GM18909 (cell line): ENCODE data around the gene CD180.
A peak's percentile ranks its signal among the peaks of the same experiment; 100 is the strongest.

Experiments
- ATAC-seq: cut with Tn5 transposase; IDR thresholded peaks from one replicate; pipeline ENCODE4 v1.9.1; 2021; ENCODE audit warnings: mild to moderate bottlenecking; ENCODE audit not compliant: unreplicated experiment, poor library complexity

The CD180 gene

GRCh38 chr5:67214707-67215447 lies 18.3 kb upstream of the CD180 start:
- no peak for ATAC-seq

DNA sequence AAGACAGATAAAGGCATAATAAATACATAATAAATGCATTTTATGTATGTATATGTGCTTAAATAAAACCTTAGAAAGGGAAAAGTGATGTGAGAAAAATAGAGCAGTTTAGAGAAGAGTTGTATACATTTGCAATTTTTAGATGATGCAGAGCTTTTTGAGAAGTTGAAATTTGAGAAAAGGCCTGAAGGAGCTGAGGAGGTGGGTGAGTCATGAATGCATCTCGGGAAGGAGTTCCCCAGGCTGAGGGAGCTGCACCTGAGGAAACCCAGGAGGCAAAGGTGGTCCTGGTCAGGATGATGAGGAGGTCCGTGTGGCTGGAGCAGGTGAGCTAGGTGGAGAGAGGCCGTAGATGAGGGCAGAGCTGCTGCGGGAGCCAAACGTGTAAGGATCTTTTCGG lies 17.4 kb upstream of the CD180 start:
- no peak for ATAC-seq

GRCh38 chr5:67211926-67212325 lies 15.3 kb upstream of the CD180 start:
- ATAC-seq = no peak

GRCh38 chr5:67209141-67209771 lies 12.7 kb upstream of the CD180 start:
- ATAC-seq = peak; percentile 32

DNA sequence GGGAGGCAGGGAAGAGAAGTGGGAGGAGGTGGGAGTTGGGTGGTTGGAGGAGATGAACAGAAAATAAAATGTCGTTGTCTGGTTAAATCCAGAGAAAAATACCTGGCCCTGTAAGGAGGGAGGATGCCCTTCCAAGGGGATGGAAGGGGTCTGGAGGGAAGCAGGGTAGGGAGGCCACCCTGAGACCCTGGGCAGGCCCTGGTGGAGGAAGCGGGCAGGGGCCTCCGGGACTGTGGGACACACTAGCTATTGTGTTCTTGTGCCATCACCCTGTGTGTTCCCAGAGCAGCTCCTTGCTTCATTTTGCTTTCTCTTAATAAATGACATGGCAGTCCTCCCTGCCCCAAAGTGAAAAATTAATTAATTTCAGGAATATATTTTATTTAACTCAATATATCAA lies 11.8 kb upstream of the CD180 start:
- ATAC-seq = no peak

- peak; percentile 82 for ATAC-seq
Observed at GRCh38 chr5:67206929-67207328, 10.3 kb upstream of the CD180 start.

DNA sequence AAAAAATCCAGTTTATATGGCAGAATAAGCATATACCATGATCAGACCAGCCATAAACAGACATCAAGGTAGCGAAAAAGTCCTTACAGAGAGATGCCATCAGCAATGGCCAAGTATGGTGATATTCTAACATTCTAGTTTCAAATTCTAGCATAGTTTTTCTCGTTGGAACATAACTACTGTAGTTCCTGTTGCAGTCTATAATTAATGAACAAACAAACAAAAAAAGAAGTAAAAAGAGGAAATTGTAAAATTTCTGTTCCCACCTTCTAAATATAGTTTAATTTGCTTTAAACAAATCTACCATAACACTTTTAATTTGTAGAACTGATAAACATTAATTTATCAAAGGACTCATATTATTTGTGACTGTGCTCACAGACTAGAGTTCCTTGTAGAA lies 9.9 kb upstream of the CD180 start:
- ATAC-seq = peak; percentile 26

GRCh38 chr5:67205981-67206380 lies 9.4 kb upstream of the CD180 start:
- no peak for ATAC-seq

GRCh38 chr5:67204821-67205220 lies 8.2 kb upstream of the CD180 start:
- ATAC-seq = no peak

- ATAC-seq = no peak
Observed at GRCh38 chr5:67203701-67204074, 7.1 kb upstream of the CD180 start.

- ATAC-seq = no peak
Observed at GRCh38 chr5:67202828-67203227, 6.2 kb upstream of the CD180 start.

DNA sequence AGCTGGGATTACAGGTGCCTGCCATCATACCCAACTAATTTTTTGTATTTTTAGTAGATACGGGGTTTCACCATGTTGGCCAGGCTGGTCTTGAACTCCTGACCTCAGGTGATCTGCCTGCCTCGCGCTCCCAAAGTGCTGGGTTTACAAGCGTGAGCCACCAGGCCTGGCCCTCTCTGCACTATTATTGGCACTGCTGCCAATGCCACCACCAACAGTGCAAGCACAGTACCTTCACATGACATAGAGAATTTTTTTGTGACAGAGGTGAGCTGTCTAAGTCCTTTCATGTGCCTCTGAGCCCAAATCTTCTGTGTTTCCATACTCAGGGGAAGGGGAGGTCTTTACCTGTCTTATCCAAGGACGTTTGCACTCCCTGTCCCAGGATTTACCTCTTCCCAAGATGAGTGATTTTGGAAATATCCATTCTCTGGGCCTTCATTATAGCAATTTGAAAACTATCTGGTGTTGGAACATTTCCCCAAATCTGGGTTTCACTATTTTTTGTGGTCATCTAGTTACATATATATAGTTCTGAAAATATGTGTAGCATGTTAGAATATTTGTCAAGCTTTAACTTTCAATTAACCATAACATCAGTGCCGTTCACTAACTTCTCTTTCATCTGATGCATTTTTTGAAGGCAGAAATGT lies 5.4 kb upstream of the CD180 start:
- ATAC-seq = peak; percentile 21

GRCh38 chr5:67200809-67201562 lies 4.4 kb upstream of the CD180 start:
- ATAC-seq = peak; percentile 25

DNA sequence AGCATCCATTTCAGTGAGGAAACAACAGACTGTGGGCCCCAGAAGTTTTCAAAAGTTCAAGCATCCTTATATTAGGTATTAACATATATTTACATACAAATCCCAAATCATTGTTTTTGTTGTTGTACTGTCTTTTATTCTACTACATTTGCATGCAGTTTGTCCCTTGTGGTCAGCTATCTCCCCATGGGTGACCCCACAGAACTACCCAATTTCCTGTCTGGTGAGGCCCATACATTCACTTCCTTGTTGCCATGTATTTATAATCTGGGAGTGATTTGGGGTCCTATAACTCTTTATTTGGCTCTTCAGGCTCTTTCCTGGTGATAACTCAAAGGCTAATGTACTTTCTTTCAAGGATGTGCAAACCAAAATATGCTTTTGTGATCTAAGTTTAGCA lies 3.3 kb upstream of the CD180 start:
- no peak for ATAC-seq

DNA sequence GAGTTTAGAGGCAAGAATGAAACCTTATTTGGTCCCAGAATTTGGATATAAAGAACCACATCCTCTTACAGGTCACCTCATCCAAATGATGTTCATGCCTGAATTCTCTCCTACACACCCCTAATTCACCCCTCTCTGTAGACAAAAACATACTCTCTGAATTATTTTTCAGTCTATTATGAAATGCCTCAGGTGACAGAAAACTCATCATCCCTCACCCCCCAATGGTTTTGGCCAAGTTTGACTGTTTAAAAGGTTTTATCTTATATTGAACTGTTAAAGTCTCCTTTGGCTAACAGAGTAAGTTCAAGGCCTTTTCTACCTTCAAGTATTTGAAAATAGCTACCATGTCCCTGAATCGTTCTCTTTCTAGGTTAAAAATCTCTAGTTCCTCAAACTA lies 2.3 kb upstream of the CD180 start:
- ATAC-seq = no peak

GRCh38 chr5:67197536-67197935 lies 937 bp upstream of the CD180 start:
- ATAC-seq = no peak

GRCh38 chr5:67195406-67196275 lies 958 bp downstream of the CD180 start:
- ATAC-seq = peak; percentile 37

DNA sequence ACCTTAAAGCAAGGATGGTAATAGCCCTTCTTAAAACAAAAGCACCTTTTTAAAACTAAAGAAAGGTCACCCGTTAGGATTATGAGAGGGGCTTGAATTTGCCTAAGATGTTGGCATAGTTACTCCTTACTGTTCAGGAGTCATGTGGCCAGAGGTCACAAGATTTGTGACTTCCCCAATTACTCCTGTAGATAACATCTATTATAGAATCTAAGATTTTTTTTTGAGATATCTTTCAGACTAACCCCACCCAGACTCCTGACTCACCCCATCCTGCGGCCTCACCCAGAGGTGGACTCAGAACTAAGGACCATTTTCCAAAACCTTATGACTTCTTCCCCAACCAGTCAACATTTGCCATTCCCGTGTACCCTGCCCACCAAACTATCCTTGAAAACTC lies 2.4 kb downstream of the CD180 start:
- no peak for ATAC-seq

- ATAC-seq = no peak
Observed at GRCh38 chr5:67193439-67193807, 3.2 kb downstream of the CD180 start.
